Testis (tissue), 3 donors: Measurements from ENCODE around the gene OBSCN. TPM values are rescaled to one million over a fixed set of nuclear protein-coding genes. Genes with fewer than 3 reads are reported as not detected.
A peak's percentile ranks its signal among the peaks of the same experiment; 100 is the strongest.

ENCODE experiments used
- DNase-seq: peaks from one replicate; pipeline ENCODE4 v3.0.0-alpha.2; 2019
- H3K27ac ChIP-seq, 2 donors: fragments of 200-600 bp; sonication (generic); one replicate each; pipeline ENCODE4 v1.5.1; 2019
- H3K27me3 ChIP-seq: fragments of 200-600 bp; sonication (generic); one replicate; pipeline ENCODE4 v1.5.1; 2019
- H3K36me3 ChIP-seq: fragments of 200-600 bp; sonication (generic); one replicate; pipeline ENCODE4 v1.5.1; 2017; ENCODE audit warnings: low read depth; ENCODE audit errors: missing control alignments
- H3K4me1 ChIP-seq: fragments of 200-600 bp; sonication (generic); one replicate; pipeline ENCODE4 v1.5.1; 2019
- H3K4me3 ChIP-seq, 2 donors: fragments of 200-600 bp; sonication (generic); one replicate each; pipeline ENCODE4 v1.5.1; 2017 to 2019
- H3K9me3 ChIP-seq: fragments of 200-600 bp; sonication (generic); one replicate; pipeline ENCODE4 v1.5.1; 2017
- POLR2A ChIP-seq: fragments of 450-650 bp; IDR thresholded peaks from one replicate; pipeline ENCODE4 v1.6.1; 2017; ENCODE audit warnings: antibody characterized with exemption, mild to moderate bottlenecking, moderate library complexity
- WGBS, 2 donors: methylation state at CpG; one replicate each; pipeline ENCODE4 v1.1.5; 2018; 5-methylcytosine and 5-hydroxymethylcytosine counted together
- intact Hi-C: fragments of 100-400 bp; cut with DNase I; formaldehyde crosslinking; loops from one replicate; pipeline ENCODE4 v1.15.1; 2023; ENCODE audit warnings: low total_unique reads
- polyA plus RNA-seq: library from polyadenylated mRNA; stranded (reverse); fragments of 350-450 nt; fragmentation: Illumina TruSeq; extraction: RNeasy Lipid Tissue Mini Kit (QIAGEN cat#74804); gene quantifications from one replicate; pipeline ENCODE4 v1.2.3, GENCODE V29; 2014; ENCODE audit warnings: low read depth, low replicate concordance; ENCODE audit not compliant: insufficient read depth
- total RNA-seq, 2 donors: library from RNA; depleted of rRNA; stranded (reverse); fragments of >200 nt; gene quantifications; one replicate each; pipeline ENCODE4 v1.2.3, GENCODE V29; 2016
- TF ChIP-seq, protein P1 (sequence below), 3 experiments: fragments of 450-650 bp in 2 of 3; fragments of 200-600 bp in 1 of 3; sonication (generic) in 1 of 3; IDR thresholded peaks; one replicate each; pipeline ENCODE4 v1.5.1; 2016 to 2019; ENCODE audit warnings: antibody characterized with exemption in 3 of 3, mild to moderate bottlenecking in 2 of 3, moderate library complexity in 1 of 3

OBSCN gene
- total and polyA plus RNA-seq, 3 donors from 2014 or later = 8.3 to 30.0 (median 28.6) TPM

DNA sequence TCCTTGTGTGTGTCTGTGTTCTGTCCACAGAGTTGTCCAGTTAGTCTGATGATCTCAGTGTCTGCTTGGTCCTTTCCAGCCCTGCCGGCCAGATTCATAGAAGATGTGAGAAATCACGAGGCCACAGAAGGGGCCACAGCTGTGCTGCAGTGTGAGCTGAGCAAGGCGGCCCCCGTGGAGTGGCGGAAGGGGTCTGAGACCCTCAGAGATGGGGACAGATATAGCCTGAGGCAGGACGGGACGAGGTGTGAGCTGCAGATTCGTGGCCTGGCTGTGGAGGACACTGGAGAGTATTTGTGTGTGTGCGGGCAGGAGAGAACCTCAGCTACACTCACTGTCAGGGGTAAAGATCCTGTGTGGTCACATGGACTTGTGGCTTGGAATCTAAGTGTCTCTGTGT lies 95.8 kb downstream of the OBSCN start:
- Histone ChIP-seq H3K4me1 (no peaks in the 10 kb centered on the region), H3K9me3 (no peaks in the 10 kb centered on the region), H3K36me3 (no peaks in the 10 kb centered on the region), H3K27me3 (no peaks in the 10 kb centered on the region), H3K27ac (no peak overlapping the region), H3K4me3 (no peak overlapping the region)
- TF ChIP-seq, protein P1, sequence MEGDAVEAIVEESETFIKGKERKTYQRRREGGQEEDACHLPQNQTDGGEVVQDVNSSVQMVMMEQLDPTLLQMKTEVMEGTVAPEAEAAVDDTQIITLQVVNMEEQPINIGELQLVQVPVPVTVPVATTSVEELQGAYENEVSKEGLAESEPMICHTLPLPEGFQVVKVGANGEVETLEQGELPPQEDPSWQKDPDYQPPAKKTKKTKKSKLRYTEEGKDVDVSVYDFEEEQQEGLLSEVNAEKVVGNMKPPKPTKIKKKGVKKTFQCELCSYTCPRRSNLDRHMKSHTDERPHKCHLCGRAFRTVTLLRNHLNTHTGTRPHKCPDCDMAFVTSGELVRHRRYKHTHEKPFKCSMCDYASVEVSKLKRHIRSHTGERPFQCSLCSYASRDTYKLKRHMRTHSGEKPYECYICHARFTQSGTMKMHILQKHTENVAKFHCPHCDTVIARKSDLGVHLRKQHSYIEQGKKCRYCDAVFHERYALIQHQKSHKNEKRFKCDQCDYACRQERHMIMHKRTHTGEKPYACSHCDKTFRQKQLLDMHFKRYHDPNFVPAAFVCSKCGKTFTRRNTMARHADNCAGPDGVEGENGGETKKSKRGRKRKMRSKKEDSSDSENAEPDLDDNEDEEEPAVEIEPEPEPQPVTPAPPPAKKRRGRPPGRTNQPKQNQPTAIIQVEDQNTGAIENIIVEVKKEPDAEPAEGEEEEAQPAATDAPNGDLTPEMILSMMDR (IDR thresholded peaks at IDR 0.05) = no peak
- TF ChIP-seq POLR2A = no peak
- 93% methylated on average over 9 of the region's 9 CpGs for WGBS, 2 donors
- no peak for DNase-seq
- intact Hi-C loops = no loop called here

DNA sequence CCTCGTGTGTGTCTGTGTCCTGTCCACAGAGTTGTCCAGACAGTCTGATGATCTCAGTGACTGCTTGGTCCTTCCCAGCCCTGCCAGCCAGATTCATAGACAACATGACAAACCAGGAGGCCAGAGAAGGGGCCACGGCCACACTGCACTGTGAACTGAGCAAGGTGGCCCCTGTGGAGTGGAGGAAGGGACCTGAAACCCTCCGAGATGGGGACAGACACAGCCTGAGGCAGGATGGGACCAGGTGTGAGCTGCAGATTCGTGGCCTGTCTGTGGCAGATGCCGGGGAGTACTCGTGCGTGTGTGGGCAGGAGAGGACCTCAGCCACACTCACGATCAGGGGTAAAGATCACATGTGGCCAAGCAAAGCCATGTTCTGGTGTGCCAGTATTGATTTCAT lies 96.4 kb downstream of the OBSCN start:
- TF ChIP-seq, protein P1 (IDR thresholded peaks at IDR 0.05) = no peak
- no peak for TF ChIP-seq POLR2A
- WGBS, 2 donors = 87 to 93% methylated on average over 5 to 8 of the region's 8 CpGs
- DNase-seq = no peak
- H3K9me3 ChIP-seq = no peaks in the 10 kb centered on the region
- H3K27ac ChIP-seq = no peak overlapping the region
- H3K4me1 ChIP-seq = no peaks in the 10 kb centered on the region
- no peaks in the 10 kb centered on the region for H3K27me3 ChIP-seq
- no peak overlapping the region for H3K4me3 ChIP-seq
- H3K36me3 ChIP-seq = no peaks in the 10 kb centered on the region
- intact Hi-C loops = no loop called here

DNA sequence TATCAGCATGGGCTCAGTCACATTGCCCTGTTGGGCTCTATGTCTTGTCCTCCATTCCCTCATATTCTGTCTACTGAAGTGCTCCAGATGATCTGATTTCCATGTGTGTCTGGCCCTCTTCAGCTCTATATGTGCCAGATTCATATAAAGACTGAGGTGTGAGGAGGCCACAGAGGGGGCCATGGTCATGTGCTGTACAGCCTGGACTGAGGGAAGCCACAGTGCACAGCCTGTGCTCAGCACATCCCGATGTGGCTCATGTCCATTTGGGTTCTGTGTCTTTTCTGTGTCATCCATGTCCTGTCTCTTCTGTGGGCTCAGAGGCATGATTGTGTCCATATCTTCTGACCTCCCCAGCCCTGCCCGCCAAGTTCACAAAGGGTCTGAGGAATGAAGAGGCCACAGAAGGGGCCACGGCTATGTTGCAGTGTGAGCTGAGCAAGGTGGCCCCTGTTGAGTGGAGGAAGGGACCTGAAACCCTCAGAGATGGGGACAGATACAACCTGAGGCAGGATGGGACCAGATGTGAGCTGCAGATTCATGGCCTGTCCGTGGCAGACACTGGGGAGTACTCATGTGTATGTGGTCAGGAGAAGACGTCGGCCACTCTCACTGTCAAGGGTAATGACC lies 97.0 kb downstream of the OBSCN start:
- no peaks in the 10 kb centered on the region for H3K4me1 ChIP-seq
- intact Hi-C loops = no loop called here
- H3K9me3 ChIP-seq = no peaks in the 10 kb centered on the region
- no peaks in the 10 kb centered on the region for H3K27me3 ChIP-seq
- WGBS, 2 donors = 88 to 98% methylated on average over 4 to 6 of the region's 6 CpGs
- DNase-seq = peak; percentile 8
- TF ChIP-seq POLR2A = no peak
- TF ChIP-seq, protein P1 (IDR thresholded peaks at IDR 0.05) = no peak
- no peaks in the 10 kb centered on the region for H3K36me3 ChIP-seq
- no peak overlapping the region for H3K27ac ChIP-seq
- H3K4me3 ChIP-seq = no peak overlapping the region

DNA sequence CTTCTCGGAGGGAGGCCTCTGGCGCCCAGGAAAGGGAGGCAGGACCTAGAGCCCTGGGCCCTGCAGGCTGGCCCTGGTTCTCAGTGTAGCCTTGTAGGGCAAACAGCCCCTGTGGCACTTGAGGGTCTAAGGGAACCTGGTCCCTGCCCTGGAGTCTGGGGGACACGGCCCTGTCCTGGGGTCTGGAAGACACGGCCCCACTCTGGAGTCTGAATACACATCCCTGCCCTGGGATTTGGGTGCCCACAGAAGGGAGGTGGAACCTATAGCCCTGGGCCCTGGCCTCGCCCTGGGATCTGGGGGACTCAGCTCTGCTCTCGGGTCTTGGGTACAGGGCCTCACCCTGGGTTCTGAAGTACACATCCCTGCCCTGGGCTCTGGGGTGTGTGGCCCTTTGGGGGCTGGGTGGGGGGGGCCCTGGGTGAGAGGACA lies 97.9 kb downstream of the OBSCN start:
- Histone ChIP-seq H3K4me1 (no peaks in the 10 kb centered on the region), H3K36me3 (no peaks in the 10 kb centered on the region), H3K9me3 (no peaks in the 10 kb centered on the region), H3K27me3 (no peaks in the 10 kb centered on the region), H3K27ac (no peak overlapping the region), H3K4me3 (no peak overlapping the region)
- WGBS, 2 donors = 61 to 96% methylated on average over 2 to 6 of the region's 6 CpGs
- TF ChIP-seq, protein P1 (IDR thresholded peaks at IDR 0.05) = no peak
- no peak for TF ChIP-seq POLR2A
- intact Hi-C loops = no loop called here
- DNase-seq = no peak
